Measurements from ENCODE around the gene TRIM8. TPM values are rescaled to one million over a fixed set of nuclear protein-coding genes. Genes with fewer than 3 reads are reported as not detected.
"Not testable (repeated sequence)": the region's sequence is repeated elsewhere in the genome, so short reads cannot be mapped to it uniquely, and the experiment has no call there.

The TRIM8 gene
- total and polyA plus RNA-seq, 2 experiments from 2014 or later = 37.5 to 108 TPM

GRCh38 chr10:102661658-102662028 is 17.4 kb downstream of the TRIM8 start:
- Histone ChIP-seq H3K9me3 (ENCODE audit: low read depth) (no peaks in the 10 kb centered on the region), H3K27ac (no peak overlapping the region), H3K4me2 (ENCODE audit: unreplicated experiment) (no peak overlapping the region), H3K4me1 (ENCODE audit: insufficient read depth) (peaks cover 10% of the 10 kb centered on the region; the same call in 1 of the 2 replicates), H3K9me2 (ENCODE audit: insufficient read depth) (no peaks in the 10 kb centered on the region), H2AFZ (no peak overlapping the region), H3K9ac (no peak overlapping the region), H4K20me1 (ENCODE audit: insufficient read depth) (no peaks in the 10 kb centered on the region), H3K27me3 (replicated peaks; ENCODE audit: insufficient read depth) (no peaks in the 10 kb centered on the region), H3K79me2 (ENCODE audit: insufficient read depth) (peaks cover 9% of the 10 kb centered on the region; the same call in 1 of the 2 replicates), H3K4me3 (no peak overlapping the region), H3F3A (ENCODE audit: insufficient read depth) (no peaks in the 10 kb centered on the region), H3K36me3 (ENCODE audit: low read depth) (peaks cover 4% of the 10 kb centered on the region; the same call in 1 of the 2 replicates)
- peak; percentile 14 for DNase-seq
- in situ Hi-C loops (cut with MboI) = no loop called here
- 37 to 44% methylated on average over 5 to 6 of the region's 6 CpGs for WGBS, 2 experiments (ENCODE audit: low coverage in 1 of 2, low lambda C conversion rate in 2 of 2, missing lambda C conversion rate in 2 of 2)
- no peak for TF ChIP-seq EZH2 (IDR thresholded peaks at IDR 0.05; ENCODE audit: insufficient read depth, poor library complexity, severe bottlenecking)
- no peak for TF ChIP-seq EZH2phosphoT487 (IDR thresholded peaks at IDR 0.05; ENCODE audit: insufficient read depth, low read depth)

DNA sequence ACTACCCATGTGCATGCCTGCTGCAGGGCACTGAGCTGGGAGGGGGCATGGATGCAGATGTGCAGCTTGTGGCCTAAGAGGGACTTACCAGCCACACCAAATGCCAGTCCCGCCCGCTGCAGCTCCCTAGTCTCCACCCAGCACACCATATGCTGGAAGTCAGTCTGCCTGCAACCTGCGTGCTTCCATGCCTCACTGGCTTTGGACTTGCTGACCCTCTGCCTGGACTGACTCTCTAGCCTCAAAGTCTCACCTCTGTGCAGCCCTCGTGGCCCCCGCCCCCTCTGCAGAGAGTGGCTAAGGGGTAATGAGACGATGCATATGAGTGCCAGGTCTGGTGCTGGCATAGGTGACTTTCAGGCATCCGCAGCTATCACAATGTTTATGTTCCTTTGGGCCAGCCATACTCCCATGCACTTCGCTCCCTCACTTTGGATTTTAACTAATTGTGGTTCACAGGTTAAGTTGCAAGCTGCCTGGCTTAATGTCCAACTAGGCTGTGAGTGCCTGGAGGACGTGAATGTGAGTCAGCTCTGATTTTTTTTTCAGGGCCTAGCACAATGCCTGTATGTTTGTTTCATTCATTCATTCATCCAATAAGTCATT is 21.7 kb downstream of the TRIM8 start:
- peaks cover 14% of the 10 kb centered on the region for H3K4me1 ChIP-seq (ENCODE audit: insufficient read depth)
- H3K4me2 ChIP-seq (ENCODE audit: unreplicated experiment) = no peak overlapping the region
- in situ Hi-C loops (cut with MboI) = no loop called here
- no peak overlapping the region for H3K9ac ChIP-seq
- no peaks in the 10 kb centered on the region for H3K9me3 ChIP-seq (ENCODE audit: low read depth)
- 73 to 77% methylated on average over 9 of the region's 9 CpGs for WGBS, 2 experiments (ENCODE audit: low coverage in 1 of 2, low lambda C conversion rate in 2 of 2, missing lambda C conversion rate in 2 of 2)
- no peaks in the 10 kb centered on the region for H4K20me1 ChIP-seq (ENCODE audit: insufficient read depth)
- H3K9me2 ChIP-seq (ENCODE audit: insufficient read depth) = no peaks in the 10 kb centered on the region
- 0 out of 2 replicates have a peak, but pooled peaks cover 4% of the 10 kb centered on the region for H3F3A ChIP-seq (ENCODE audit: insufficient read depth)
- no peaks in the 10 kb centered on the region for H3K79me2 ChIP-seq (ENCODE audit: insufficient read depth)
- H3K4me3 ChIP-seq = no peak overlapping the region
- no peaks in the 10 kb centered on the region for H3K36me3 ChIP-seq (ENCODE audit: low read depth)
- DNase-seq = no peak
- no peak overlapping the region for H2AFZ ChIP-seq
- no peak overlapping the region for H3K27ac ChIP-seq
- no peaks in the 10 kb centered on the region for H3K27me3 ChIP-seq (replicated peaks; ENCODE audit: insufficient read depth)
- TF ChIP-seq EZH2phosphoT487 (IDR thresholded peaks at IDR 0.05; ENCODE audit: insufficient read depth, low read depth) (no peak), EZH2 (IDR thresholded peaks at IDR 0.05; ENCODE audit: insufficient read depth, poor library complexity, severe bottlenecking) (no peak)

GRCh38 chr10:102667411-102667810 is 23.1 kb downstream of the TRIM8 start:
- H3K4me3 ChIP-seq; H3K9me2 ChIP-seq (ENCODE audit: insufficient read depth); DNase-seq; H3K79me2 ChIP-seq (ENCODE audit: insufficient read depth); H3K27me3 ChIP-seq (replicated peaks; ENCODE audit: insufficient read depth); H3F3A ChIP-seq (ENCODE audit: insufficient read depth); H3K4me1 ChIP-seq (ENCODE audit: insufficient read depth); H3K9me3 ChIP-seq (ENCODE audit: low read depth); H3K9ac ChIP-seq; H3K4me2 ChIP-seq (ENCODE audit: unreplicated experiment); in situ Hi-C loops (cut with MboI); H3K27ac ChIP-seq; H4K20me1 ChIP-seq (ENCODE audit: insufficient read depth); H3K36me3 ChIP-seq (ENCODE audit: low read depth); H2AFZ ChIP-seq: not testable (repeated sequence)
- 90 to 96% methylated on average over 2 to 4 of the region's 4 CpGs for WGBS, 2 experiments (ENCODE audit: low coverage in 1 of 2, low lambda C conversion rate in 2 of 2, missing lambda C conversion rate in 2 of 2)

GRCh38 chr10:102668326-102669107 is 24.2 kb downstream of the TRIM8 start:
- Histone ChIP-seq H3K9me3 (ENCODE audit: low read depth) (no peaks in the 10 kb centered on the region), H3K9me2 (ENCODE audit: insufficient read depth) (no peaks in the 10 kb centered on the region), H4K20me1 (ENCODE audit: insufficient read depth) (no peaks in the 10 kb centered on the region), H2AFZ (no peak overlapping the region), H3K36me3 (ENCODE audit: low read depth) (no peaks in the 10 kb centered on the region), H3K4me1 (ENCODE audit: insufficient read depth) (peaks cover 12% of the 10 kb centered on the region), H3K27me3 (replicated peaks; ENCODE audit: insufficient read depth) (no peaks in the 10 kb centered on the region), H3F3A (ENCODE audit: insufficient read depth) (0 out of 2 replicates have a peak, but pooled peaks cover 5% of the 10 kb centered on the region), H3K9ac (no peak overlapping the region), H3K4me2 (ENCODE audit: unreplicated experiment) (no peak overlapping the region), H3K27ac (no peak overlapping the region), H3K4me3 (no peak overlapping the region), H3K79me2 (ENCODE audit: insufficient read depth) (no peaks in the 10 kb centered on the region)
- TF ChIP-seq EZH2phosphoT487 (IDR thresholded peaks at IDR 0.05; ENCODE audit: insufficient read depth, low read depth) (no peak), EZH2 (IDR thresholded peaks at IDR 0.05; ENCODE audit: insufficient read depth, poor library complexity, severe bottlenecking) (no peak)
- in situ Hi-C loops (cut with MboI) = no loop called here
- WGBS, 2 experiments (ENCODE audit: low coverage in 1 of 2, low lambda C conversion rate in 2 of 2, missing lambda C conversion rate in 2 of 2) = 70 to 79% methylated on average over 7 to 10 of the region's 10 CpGs
- DNase-seq = no peak

Measured in GM23248 (cell line).